NCI-H748 treated with DMSO at 0.1 percent for 48 hours (cell line): Measurements from ENCODE around the gene IFI6.
A peak's percentile ranks its signal among the peaks of the same experiment; 100 is the strongest.

ENCODE experiments used
- DNase-seq: peaks from one replicate; lab custom pipeline; 2025; lab: John Stamatoyannopoulos, UW

The IFI6 gene

DNA sequence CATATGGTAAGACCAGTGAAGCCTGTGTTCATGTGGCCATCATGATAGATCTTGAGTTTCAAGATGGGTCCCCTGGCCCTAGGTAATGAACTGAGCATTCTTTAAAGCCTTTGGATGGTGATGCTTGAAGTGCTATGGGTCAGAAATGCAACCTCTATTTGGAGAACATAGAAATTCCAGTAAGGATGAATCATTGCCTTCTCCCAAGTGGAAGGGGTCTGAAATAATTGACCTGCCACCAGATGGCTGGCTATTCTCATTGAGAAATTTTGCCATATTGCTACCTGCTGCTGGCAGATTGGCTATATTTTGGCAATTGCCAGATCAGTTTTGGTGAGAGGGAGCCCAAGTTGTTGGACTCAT, 739 bp upstream of the IFI6 start:
- no peak for DNase-seq

DNA sequence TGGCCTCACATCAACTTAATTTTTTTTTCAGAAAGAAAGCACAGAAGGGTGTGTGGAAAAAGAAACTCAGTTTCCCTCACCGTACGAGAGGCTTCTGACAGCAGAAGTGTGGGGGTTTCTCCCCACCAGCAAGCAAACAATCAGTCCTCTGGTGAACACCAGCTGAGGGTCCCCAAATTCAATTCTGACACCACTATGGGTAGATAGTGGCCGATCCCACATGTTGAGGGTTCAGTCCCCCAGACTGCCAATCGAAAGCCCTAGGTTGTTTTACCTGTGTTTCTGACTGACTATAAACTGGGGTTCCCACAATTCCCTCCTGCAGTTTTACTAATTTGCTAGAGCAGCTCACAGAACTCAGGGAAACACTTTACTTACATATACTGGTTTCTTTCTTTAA, 2.1 kb downstream of the IFI6 start:
- no peak for DNase-seq

DNA sequence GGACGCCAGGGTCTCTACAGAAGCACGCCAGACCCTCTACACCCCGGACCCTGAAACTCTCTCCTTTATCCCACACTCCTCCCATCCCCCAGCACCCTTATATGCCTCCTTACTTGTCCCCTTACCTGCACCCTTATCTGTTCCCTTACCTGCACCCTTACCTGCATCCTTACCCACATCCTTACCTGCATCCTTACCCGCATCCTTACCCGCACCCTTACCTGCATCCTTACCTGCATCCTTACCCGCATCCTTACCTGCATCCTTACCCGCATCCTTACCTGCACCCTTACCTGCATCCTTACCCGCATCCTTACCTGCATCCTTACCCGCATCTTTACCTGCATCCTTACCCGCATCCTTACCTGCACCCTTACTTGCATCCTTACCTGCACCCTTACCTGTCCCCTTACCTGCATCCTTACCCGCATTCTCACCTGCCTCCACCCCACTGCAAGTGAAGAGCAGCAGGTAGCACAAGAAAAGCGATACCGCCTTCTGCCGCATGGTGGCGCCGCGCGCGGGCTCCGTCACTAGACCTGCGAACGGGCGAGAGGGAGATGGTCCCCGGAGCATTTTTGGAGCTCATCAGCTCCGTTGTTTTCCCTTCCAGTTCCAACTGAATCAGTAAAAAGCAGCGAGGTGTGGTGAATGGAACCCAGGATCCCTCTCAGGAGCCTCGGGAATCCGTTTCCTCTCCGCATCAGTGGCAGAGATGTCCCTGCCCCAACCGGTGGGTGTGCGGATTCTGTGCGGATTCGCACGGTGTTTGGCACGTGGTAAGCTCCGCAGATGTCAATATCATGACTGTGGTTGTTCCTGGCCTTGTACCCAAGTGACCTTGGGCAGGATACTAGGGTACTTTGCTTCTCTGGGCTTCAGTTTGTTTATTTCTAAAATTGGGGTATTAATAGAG, 2.9 kb downstream of the IFI6 start:
- peak; percentile 12 for DNase-seq

DNA sequence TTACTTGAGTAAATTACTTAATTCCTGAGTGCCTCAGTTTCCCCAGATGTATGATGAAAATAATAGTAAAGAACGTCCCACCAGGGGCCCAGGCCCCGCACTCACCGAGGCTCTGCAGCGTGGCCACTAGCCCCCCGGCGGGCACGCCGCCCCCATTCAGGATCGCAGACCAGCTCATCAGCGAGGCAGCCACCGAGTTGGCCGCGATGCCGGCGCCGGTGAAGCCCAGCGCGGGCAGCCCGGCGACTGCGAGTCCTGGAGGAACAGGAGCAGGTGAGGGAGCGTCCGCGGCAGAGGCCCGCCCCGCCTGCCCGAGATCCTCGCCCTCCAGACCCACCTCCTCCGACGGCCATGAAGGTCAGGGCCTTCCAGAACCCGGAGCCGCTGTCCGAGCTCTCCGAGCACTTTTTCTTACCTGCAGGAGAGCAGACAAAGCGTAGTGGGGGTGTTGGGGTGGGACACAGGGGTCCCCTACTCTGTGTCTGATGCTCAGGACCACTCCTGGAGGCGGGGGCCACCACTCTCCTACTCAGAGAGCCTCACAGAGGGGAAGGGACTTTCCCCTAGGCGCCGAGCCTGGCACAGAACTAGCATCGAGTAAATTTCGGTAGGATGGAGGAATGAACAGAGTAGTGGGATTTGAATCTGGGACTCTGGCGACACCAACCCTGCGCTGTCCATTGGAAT, 3.7 kb downstream of the IFI6 start:
- no peak for DNase-seq

DNA sequence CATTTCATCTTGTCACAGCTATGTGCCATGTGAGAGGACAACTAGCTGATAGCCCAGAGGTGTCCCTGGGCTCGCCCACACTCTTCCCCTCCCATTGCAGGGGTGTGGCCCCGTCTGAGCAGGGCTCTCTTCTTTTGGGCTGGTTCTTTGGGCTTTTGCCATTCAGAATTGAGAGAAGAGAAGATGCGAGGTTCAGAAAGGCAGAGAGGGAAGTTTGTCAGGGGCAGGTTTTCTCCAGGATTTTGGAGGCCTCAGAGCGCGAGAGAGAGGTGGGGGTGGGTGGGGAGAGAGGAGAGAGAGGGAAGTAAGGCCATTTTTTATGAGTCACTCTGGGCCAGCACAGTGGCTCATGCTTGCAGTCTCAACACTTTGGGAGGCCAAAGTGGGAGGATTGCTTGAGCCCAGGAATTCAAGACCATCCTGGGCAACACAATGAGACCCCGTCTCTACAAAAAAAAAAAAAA, 5.2 kb downstream of the IFI6 start:
- DNase-seq = no peak

DNA sequence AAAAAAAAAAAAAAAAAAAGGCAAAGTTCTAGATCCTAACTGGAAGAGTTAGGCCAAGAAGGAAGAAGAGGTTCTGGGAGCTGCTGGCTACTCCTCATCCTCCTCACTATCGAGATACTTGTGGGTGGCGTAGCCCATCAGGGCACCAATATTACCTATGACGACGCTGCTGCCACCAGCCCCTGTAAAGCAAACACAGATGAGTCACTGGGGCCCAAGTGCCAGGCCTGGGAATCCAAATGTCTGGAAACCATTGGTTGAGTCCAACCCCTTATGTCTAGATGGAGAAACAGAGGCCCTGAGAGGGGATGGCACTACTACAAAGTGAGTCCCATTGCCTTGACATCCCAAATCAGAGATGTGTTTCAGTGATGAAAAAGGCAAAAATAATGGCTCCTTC, 5.7 kb downstream of the IFI6 start:
- no peak for DNase-seq

DNA sequence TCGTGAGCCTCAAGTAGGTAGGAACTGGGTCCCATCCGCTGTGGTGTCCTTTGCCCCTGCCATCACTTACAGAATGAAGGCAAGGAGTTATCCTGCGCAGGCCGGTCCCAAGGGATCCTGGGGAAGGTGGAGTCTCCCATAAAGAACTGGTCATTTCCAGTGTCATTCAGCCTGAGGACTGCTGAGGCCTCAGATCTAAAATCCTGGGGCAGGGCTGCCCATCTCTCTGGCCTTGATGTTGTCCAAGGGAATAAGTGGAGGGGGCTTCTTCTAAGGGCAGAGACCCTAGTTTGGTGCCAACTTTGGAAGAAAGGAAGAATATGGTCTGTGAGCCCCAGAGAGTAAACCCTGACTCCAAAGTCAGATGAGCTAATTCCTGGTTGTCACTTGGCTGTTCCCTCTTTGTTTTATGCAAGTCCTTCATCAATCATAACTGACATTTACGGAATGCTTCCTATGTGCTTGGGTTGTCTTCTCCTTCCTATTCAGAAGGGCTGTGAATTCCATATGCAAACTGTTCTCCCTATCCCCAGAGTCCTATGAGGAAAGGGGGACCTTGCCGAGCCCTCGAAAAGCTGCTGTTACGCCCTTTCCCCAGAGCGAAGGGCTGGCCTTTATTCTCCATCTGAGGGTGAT, 6.9 kb downstream of the IFI6 start:
- no peak for DNase-seq

DNA sequence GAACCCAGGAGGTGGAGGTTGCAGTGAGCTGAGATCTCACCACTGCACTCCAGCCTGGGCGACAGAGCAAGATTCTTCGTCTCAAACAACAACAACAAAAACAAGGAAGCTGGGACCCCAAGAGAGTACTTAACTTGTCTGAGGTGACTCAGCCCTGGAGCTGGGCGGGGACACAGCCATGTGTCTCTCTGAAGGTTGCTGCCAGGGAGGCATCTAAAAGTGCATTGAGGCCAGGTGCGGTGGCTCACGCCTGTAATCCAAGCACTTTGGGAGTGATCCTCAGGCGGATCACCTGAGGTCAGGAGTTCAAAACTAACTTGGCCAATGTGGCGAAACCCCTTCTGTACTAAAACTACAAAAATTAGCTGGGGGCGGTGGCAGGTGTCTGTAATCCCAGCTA, 7.7 kb downstream of the IFI6 start:
- no peak for DNase-seq

DNA sequence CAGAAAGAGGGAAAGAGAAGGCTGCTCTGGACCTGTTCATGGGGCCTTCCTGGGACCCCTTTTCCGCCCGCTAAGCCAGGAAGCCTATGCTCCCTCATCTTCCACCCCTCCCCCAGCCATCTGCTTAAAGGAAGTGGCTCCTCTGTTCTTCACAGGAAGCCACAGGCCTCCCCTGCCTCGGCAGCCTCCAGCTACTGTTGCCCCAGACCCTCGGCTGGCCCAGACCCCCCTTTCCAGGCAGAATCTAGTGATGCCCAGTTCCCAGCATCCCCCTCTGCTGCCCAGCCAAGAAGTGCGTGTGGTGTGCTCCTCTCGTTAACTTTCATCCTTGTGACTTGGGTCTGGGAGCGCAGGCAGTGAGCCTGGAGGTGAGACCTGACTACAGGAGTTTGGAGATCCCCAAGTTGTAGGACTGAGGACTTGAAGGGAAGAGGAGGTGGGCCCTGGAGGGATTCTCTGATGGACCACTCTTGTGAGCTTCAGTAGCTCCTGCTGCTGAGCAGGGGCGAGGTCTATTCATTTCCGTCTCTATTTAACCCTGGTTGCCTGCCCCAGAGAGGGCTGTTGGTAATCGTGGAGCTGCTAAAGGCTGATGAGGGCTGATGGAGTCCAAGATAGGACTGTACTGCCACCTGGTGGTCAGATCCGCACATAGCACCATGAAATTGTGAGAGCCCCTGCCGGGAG, 9.1 kb downstream of the IFI6 start:
- DNase-seq = peak; percentile 42

DNA sequence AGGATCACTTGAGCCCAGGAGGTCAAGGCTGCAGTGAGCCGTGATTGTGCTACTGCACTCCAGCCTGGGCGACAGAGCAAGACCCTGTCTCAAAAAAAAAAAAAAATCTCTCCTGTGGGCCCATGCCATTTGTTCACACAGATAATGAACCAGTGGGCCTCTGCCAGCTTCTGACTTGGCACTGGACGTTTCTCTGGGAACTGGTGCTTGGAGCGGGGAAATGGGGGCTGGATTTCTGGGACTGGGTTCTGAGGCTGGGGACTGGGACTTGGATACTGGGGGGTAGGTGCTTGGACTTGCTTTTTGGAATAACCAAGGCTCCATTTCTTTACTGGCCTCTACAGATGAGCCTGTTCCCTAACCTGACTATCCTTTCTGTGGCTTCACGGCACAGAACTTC, 9.7 kb downstream of the IFI6 start:
- DNase-seq = no peak

DNA sequence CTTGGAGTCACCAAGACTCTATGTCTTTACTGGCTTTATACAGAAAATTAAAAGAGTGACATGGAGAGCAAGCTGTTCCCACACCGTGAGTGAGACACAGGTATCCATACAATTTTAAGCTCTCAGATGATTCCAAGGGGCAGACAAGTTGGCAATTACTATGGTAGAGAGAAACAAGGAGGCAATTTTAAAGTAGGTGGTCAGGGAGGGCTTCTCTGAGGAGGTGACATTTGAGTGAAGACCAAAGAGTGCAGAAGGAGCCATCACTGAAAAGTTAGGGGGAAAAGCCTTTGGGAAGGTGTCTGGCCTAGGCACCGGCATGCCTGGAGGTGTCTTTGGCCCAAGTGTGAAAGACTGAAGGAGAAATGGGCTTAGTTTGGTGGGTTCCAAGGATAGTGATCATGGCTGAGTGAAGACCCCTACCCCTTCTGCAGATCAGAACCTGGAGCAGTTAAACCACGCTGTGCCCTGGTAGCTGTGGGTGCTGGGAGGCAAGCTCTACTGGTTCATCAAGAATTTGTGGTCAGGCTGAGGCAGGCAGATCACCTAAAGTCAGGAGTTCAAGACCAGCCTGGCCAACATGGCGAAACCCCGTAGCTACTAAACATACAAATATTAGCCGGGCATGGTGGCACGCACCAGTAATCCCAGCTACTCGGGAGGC, 10.4 kb downstream of the IFI6 start:
- no peak for DNase-seq

DNA sequence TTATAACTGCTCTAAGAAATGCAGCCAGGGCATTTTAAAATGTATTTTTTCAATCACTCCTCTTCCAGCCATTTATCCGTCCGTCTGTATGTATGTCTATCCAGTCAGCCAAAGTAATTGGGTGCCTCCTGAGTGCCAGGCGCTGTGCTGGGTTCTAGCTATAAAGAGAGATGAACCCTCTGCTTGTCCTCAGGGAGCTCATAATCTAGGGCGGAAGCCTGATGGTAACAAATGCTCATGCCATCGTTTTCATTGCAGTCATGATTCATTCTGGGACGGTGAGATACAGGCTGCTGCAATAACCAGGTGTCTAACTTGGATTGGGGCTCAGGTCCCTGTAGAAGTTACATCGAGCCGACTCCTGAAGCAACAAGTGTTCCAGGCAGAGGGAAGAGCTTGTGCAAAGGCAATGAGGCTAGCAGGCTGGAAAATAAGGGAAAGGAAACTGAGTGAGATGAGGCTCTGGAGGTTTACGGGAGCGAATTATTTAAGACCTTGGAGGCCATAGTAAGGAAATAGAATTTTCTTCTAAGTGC, 11.6 kb downstream of the IFI6 start:
- DNase-seq = no peak

DNA sequence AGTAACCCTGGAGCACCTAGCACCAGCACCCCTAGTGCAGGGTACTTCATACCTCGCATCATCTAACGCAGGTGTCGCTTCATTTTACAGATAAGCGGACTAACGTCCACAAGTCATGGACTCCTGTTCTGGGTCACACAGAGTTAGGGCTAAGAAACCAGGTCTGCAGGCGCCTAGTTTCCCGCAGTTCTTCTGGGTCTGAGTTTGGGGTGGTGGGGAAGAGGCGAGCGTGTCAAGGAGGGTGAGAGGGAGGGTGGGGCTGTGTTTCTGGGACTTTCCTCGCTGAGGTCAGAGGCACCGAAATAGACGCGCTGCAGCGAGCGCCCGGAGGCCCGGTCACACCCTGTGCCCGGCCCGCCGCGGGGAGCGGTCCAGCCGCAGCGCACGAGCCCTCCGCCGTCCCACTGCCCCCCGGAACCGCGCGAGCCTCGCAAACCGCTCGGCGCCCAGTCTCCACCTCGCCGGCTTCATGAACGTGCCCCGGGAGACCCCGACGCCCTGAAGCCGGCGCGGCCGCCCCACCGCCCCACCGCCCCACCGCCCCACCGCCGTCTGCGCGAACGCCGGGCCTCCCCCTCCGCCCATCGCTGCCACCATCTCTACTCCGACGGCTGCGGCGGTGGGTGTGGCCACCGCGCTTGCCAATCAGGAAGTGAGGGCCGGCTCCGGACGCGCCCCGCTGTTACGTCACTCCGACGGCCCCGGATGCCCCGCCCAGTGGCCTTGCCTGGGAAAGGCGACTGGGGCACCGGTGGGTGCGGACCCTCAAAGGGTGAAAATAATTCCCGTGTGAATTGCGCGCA, 12.3 kb downstream of the IFI6 start:
- DNase-seq = peak; percentile 39

DNA sequence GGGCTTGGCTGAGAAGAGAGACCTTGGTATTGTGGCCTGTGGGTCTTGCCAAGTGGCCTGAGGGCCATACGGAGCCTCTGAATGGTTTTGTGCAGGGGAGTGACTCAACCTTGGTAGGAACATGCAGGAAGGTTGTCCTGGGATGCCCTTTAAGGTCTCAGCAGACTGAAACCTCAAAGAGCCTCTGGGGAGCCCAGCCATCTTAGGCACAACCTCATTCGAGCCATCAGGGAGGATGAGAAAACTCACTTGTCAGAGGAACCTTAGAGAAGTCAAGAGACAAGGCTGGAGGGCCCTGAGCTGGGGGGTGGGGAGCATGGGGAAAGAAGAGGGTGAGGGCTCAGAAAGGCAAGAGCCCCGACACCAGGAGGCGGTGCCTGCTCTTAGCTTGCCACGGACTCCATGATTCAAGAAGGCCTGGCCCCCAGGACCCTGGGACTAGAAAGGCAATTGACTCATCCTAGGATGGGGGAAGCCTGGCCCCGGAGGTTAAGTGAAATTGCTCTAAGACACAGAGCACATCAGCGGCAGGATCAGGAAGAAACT, 13.0 kb downstream of the IFI6 start:
- DNase-seq = no peak

DNA sequence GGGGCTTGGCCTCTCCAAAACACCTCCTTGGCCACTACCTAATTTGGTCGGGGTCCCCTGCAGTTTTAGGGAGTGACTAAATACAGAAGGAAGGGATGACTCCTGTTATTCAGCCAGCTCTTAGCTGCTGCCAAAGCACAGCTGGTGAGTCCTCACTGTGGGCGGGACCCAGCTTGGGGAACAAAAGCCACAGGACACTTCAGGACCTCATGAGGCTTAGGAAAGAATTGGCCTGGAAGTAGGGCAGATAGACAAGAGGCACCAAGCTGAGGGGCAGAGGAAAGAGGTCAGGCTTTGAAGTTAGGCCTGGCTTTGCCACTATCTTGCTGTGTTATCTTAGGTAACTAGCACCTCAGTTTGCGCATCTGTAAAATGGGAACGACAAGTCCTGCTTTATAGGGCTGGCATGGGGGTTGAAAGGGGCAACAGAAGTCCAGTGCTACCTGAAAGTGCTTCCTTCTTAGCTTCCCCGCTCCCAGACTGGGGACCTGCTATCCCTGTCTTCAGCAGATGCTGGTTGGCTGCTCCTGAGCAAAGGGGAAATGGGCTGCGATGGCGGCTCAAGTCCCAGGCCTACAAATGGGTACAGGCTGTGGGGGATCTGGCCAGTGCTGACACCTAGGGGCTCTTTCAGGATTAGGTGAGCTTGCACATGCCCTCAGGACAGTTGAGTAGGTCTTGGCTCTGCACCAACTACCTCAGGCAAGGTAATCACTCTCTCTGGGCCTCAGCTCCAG, 15.7 kb downstream of the IFI6 start:
- DNase-seq = no peak

DNA sequence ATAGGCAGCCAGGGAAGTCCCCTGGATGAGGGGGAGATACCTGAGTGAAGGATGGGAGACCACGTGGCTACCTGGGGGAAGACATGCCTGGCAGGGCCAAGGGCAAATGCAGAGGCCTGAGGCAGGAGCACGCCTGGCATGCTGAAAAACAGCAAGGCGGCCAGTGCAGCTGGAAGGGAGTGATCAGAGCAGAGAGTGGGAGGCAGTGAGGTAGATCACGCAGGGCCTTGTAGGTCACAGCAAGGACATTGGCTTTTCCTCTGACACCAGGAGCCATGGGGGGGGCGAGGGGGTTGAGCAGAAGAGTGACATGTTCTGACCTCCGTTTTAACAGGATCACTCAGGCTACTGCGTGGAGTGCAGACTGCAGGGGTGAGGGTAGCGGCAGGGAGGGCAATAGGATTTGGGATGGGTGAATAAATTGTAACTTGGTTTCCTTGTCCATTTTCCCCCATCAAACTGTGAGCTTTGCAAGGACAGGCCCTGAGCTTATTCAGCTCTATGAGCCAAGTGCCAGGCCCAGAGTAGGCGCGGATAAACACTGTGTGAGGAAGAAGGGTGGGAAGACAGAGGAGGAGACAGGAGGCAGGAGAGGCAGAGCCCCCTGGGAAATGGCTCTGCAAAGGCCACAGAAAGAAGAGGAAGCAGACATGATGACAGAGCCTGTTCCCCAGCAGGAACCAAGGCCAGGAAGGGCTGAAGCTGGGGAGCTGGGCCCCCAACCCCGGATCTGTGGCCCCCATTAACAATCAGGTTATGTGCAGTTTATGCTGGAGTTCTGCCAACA, 16.6 kb downstream of the IFI6 start:
- DNase-seq = no peak

DNA sequence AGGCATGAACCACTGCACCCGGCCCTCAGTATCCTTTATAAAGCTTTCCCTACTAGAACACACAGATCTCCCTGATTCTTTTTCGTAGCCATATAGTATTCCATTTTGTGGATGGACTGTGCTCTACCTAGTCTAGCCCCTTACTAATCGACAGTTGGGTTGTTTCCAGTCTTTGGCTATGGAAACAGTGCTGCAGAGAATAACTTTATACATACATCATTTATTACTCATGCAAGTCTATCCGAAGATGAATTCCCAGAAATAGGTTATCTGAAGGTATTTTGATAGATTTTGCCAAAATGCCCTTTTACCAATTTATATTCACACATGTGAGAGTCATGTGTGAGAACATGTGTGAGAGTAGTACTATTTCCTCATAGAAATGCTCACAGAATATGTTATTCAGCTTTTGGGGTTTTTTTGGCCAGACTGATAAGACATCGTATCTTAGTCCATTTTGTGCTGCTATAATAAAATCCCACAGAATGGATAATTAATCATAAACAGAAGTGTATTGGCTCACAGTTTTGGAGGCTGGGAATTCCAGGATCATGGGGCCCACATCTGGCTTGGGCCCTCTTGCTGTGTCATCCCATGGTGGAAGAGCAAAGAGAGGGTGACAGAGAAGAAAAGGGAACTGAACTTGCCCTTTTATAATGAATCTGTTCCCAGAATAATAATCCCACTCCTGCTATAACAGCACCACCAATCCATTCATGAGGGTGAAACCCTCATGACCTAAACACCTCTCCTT, 19.7 kb downstream of the IFI6 start:
- no peak for DNase-seq

DNA sequence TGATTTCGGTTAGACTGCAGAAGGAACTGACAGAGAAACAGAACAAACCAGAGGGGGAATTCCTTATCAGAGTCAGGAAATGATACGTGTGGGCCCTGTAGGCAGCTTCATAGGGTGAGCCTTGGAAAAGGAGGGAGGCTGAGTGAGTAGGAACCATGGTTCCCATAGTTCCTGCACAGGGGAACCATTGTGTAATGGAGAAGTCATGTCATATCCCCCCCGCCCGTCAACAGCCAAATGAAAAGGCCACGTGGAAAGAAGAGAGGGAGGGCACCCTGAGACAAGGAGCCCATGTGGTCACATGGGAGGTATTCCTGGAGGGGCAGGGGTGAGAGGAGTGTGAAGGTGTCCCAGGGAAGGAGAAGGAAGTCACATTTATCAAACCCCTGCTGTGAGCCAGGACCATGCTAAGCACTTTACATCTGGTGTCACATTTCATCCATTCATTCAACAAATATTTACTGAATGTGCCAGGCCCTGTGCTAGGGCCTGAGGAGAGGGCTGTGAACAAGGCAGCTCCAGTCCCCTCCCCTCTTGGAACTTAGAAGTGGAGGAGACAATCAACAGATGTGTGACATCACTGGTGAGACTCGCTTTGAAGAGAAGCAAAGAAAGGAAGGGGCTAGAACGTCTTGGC, 21.3 kb downstream of the IFI6 start:
- DNase-seq = no peak
